GM11168 (cell line): ENCODE results near the gene CAPN7.

Source experiments
- in situ Hi-C: fragments of 300-500 bp; cut with MboI; formaldehyde crosslinking; loops from one replicate; pipeline ENCODE4 v1.12.0; 2022; ENCODE audit warnings: low sequenced_read_pairs; ENCODE audit not compliant: unreplicated experiment

The CAPN7 gene

GRCh38 chr3:15241341-15241740, 35.3 kb downstream of the CAPN7 start:
- in situ Hi-C loops, result no loop called here

GRCh38 chr3:15243822-15244482, 37.9 kb downstream of the CAPN7 start:
- in situ Hi-C loops, result no loop called here

GRCh38 chr3:15246186-15246585, 40.1 kb downstream of the CAPN7 start:
- in situ Hi-C loops, result no loop called here

GRCh38 chr3:15253023-15253697, 47.1 kb downstream of the CAPN7 start:
- in situ Hi-C loops, result loop anchor here (25.0 kb wide), 1 partner anchor 309 kb away; no protein-coding TSS in a partner anchor

GRCh38 chr3:15255215-15255614, 49.2 kb downstream of the CAPN7 start:
- in situ Hi-C loops, result loop anchor here (25.0 kb wide), 1 partner anchor 307 kb away; no protein-coding TSS in a partner anchor

GRCh38 chr3:15256861-15257341, 50.9 kb downstream of the CAPN7 start:
- in situ Hi-C loops, result loop anchor here (25.0 kb wide), 1 partner anchor 305 kb away; no protein-coding TSS in a partner anchor

GRCh38 chr3:15258720-15259119, 52.7 kb downstream of the CAPN7 start:
- in situ Hi-C loops, result loop anchor here (25.0 kb wide), 1 partner anchor 304 kb away; no protein-coding TSS in a partner anchor

GRCh38 chr3:15260531-15260930, 54.5 kb downstream of the CAPN7 start:
- in situ Hi-C loops, result loop anchor here (10.0 to 25.0 kb wide), 2 partner anchors 154 to 302 kb away; no protein-coding TSS in a partner anchor

- in situ Hi-C loops, result loop anchor here (10.0 to 25.0 kb wide), 2 partner anchors 154 to 301 kb away; no protein-coding TSS in a partner anchor
Observed at GRCh38 chr3:15261274-15261673, 55.2 kb downstream of the CAPN7 start.

- in situ Hi-C loops, result loop anchor here (10.0 to 25.0 kb wide), 2 partner anchors 153 to 300 kb away; no protein-coding TSS in a partner anchor
Observed at GRCh38 chr3:15262021-15262420, 56.0 kb downstream of the CAPN7 start.

- in situ Hi-C loops, result loop anchor here (10.0 to 25.0 kb wide), 2 partner anchors 152 to 299 kb away; no protein-coding TSS in a partner anchor
Observed at GRCh38 chr3:15263120-15263519, 57.1 kb downstream of the CAPN7 start.

- in situ Hi-C loops, result loop anchor here (10.0 to 25.0 kb wide), 2 partner anchors 151 to 298 kb away; no protein-coding TSS in a partner anchor
Observed at GRCh38 chr3:15263926-15264325, 57.9 kb downstream of the CAPN7 start.

GRCh38 chr3:15264486-15264885, 58.4 kb downstream of the CAPN7 start:
- in situ Hi-C loops, result loop anchor here (10.0 to 25.0 kb wide), 2 partner anchors 150 to 298 kb away; no protein-coding TSS in a partner anchor

GRCh38 chr3:15265655-15266509, 59.8 kb downstream of the CAPN7 start:
- in situ Hi-C loops, result loop anchor here (5.0 to 25.0 kb wide), 3 partner anchors 116 to 296 kb away; no protein-coding TSS in a partner anchor

GRCh38 chr3:15266510-15267376, 60.7 kb downstream of the CAPN7 start:
- in situ Hi-C loops, result loop anchor here (5.0 to 25.0 kb wide), 3 partner anchors 116 to 296 kb away; no protein-coding TSS in a partner anchor

- in situ Hi-C loops, result loop anchor here (5.0 to 25.0 kb wide), 3 partner anchors 115 to 295 kb away; no protein-coding TSS in a partner anchor
Observed at GRCh38 chr3:15267502-15267901, 61.5 kb downstream of the CAPN7 start.

GRCh38 chr3:15268033-15268631, 62.1 kb downstream of the CAPN7 start:
- in situ Hi-C loops, result loop anchor here (5.0 to 25.0 kb wide), 3 partner anchors 114 to 294 kb away; no protein-coding TSS in a partner anchor
